ENCODE results near the gene CPXM2. TPM values are rescaled to one million over a fixed set of nuclear protein-coding genes. Genes with fewer than 3 reads are reported as not detected.

Gene CPXM2
- total and polyA plus RNA-seq, 2 experiments from 2014 or later, result 3.7 to 4.9 TPM

DNA sequence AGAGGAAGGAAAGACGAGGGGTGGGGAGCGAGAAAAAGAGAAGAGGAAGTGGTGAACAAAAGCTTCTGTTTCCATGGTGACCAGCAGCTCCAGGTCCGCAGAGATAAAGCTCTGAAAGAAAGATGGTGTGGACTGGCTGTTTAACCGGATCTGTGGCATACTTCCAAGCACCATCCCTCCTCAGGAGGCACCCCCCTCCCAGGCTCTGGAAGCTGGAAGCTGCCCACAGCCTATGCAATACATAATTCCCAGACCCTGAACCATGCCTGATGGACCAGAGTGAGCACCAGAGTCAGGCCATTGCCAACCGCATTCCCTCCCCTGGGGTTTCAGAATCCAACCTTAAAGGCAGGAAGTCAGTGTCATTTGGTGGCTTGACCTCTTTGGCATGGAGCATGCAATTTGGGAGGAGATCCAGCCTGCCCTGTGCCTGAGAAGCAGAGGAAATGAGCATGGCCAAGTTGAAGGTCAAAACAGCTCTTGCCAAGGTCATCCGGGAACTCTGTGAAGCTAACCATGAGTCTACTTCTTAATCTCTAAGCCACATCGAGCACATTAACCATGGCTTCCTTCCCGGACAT, 22.2 kb upstream of the CPXM2 start:
- Histone ChIP-seq H2AFZ (no peak overlapping the region), H4K20me1 (ENCODE audit: insufficient read depth, poor library complexity, severe bottlenecking) (no peaks in the 10 kb centered on the region), H3K4me3 (no peak overlapping the region), H3K9me2 (replicated peaks; ENCODE audit: insufficient read depth) (no peaks in the 10 kb centered on the region), H3K4me2 (no peak overlapping the region), H3K27me3 (peaks cover 3% of the 10 kb centered on the region), H3K4me1 (ENCODE audit: insufficient read depth) (peaks cover 4% of the 10 kb centered on the region), H3K9me3 (ENCODE audit: low read depth) (no peaks in the 10 kb centered on the region), H3K79me2 (no peaks in the 10 kb centered on the region), H3K27ac (no peak overlapping the region), H3K36me3 (replicated peaks; ENCODE audit: insufficient read depth, low read depth) (no peaks in the 10 kb centered on the region)
- WGBS (ENCODE audit: low lambda C conversion rate, missing lambda C conversion rate), result 45% methylated on average over 8 of the region's 8 CpGs
- TF ChIP-seq, protein P1, sequence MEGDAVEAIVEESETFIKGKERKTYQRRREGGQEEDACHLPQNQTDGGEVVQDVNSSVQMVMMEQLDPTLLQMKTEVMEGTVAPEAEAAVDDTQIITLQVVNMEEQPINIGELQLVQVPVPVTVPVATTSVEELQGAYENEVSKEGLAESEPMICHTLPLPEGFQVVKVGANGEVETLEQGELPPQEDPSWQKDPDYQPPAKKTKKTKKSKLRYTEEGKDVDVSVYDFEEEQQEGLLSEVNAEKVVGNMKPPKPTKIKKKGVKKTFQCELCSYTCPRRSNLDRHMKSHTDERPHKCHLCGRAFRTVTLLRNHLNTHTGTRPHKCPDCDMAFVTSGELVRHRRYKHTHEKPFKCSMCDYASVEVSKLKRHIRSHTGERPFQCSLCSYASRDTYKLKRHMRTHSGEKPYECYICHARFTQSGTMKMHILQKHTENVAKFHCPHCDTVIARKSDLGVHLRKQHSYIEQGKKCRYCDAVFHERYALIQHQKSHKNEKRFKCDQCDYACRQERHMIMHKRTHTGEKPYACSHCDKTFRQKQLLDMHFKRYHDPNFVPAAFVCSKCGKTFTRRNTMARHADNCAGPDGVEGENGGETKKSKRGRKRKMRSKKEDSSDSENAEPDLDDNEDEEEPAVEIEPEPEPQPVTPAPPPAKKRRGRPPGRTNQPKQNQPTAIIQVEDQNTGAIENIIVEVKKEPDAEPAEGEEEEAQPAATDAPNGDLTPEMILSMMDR (IDR thresholded peaks at IDR 0.05; ENCODE audit: poor library complexity), result no peak
- no peak for TF ChIP-seq EZH2 (IDR thresholded peaks at IDR 0.05; ENCODE audit: borderline replicate concordance)
- no peak for DNase-seq (ENCODE audit: low spot score)

DNA sequence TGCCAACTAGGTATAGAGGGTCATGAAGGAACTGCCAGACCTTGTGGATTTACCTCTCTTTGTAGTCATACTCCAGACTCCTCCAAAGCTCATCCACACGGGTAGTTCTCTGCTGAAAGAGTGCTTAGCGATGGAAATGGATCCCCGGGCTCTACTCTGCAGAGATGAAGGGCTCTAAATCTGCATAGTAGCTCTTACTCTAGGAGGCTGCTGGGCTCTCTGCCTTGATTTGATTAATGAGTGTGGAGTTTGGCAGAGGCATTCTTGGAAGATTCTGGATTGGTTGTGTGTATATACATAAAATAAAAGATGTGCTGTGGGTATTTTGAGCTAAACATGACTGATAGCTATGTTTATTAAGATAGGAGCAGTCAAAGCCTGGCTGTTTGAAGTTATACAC, 21.3 kb upstream of the CPXM2 start:
- Histone ChIP-seq H3K4me1 (ENCODE audit: insufficient read depth) (peaks cover 4% of the 10 kb centered on the region), H2AFZ (no peak overlapping the region), H3K9me2 (replicated peaks; ENCODE audit: insufficient read depth) (no peaks in the 10 kb centered on the region), H4K20me1 (ENCODE audit: insufficient read depth, poor library complexity, severe bottlenecking) (no peaks in the 10 kb centered on the region), H3K79me2 (no peaks in the 10 kb centered on the region), H3K9me3 (ENCODE audit: low read depth) (no peaks in the 10 kb centered on the region), H3K4me2 (no peak overlapping the region), H3K4me3 (no peak overlapping the region), H3K36me3 (replicated peaks; ENCODE audit: insufficient read depth, low read depth) (no peaks in the 10 kb centered on the region), H3K27ac (no peak overlapping the region), H3K27me3 (peaks cover 7% of the 10 kb centered on the region)
- 40% methylated on average over 3 of the region's 3 CpGs for WGBS (ENCODE audit: low lambda C conversion rate, missing lambda C conversion rate)
- TF ChIP-seq EZH2phosphoT487 (IDR thresholded peaks at IDR 0.05; ENCODE audit: low read depth, severe bottlenecking, unreplicated experiment) (no peak), EZH2 (IDR thresholded peaks at IDR 0.05; ENCODE audit: borderline replicate concordance) (no peak)
- TF ChIP-seq, protein P1 (IDR thresholded peaks at IDR 0.05; ENCODE audit: poor library complexity), result no peak
- DNase-seq (ENCODE audit: low spot score), result no peak

DNA sequence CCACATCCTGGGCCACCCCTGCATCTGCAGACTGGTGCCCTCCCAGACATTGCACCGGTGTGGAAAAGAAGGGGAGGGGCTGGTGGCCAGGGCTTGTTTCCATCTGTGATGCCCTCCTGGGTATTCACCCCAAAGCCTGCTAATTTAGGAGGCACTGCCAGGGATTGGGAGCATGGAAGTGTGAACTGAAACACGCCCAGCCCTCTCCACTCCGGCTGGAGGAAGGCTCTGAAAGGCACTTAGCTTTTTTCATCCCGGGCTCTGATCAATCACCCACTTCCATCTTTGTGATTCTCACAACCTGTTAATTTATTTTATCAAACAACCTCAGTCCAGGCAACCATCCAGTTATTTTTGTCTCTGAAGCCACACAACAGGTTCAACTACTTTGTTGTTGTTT, 20.9 kb upstream of the CPXM2 start:
- no peak overlapping the region for H3K4me2 ChIP-seq
- no peak overlapping the region for H2AFZ ChIP-seq

More for the DNA sequence above, 20.9 kb upstream of the CPXM2 start:
- Histone ChIP-seq H3K4me3 (no peak overlapping the region), H4K20me1 (ENCODE audit: insufficient read depth, poor library complexity, severe bottlenecking) (no peaks in the 10 kb centered on the region), H3K27me3 (peaks cover 11% of the 10 kb centered on the region), H3K9me2 (replicated peaks; ENCODE audit: insufficient read depth) (no peaks in the 10 kb centered on the region), H3K9me3 (ENCODE audit: low read depth) (no peaks in the 10 kb centered on the region), H3K4me1 (ENCODE audit: insufficient read depth) (peaks cover 4% of the 10 kb centered on the region), H3K27ac (no peak overlapping the region), H3K36me3 (replicated peaks; ENCODE audit: insufficient read depth, low read depth) (no peaks in the 10 kb centered on the region), H3K79me2 (no peaks in the 10 kb centered on the region)
- DNase-seq (ENCODE audit: low spot score), result no peak
- WGBS (ENCODE audit: low lambda C conversion rate, missing lambda C conversion rate), result 85% methylated on average over 4 of the region's 4 CpGs
- TF ChIP-seq EZH2 (IDR thresholded peaks at IDR 0.05; ENCODE audit: borderline replicate concordance) (no peak), EZH2phosphoT487 (IDR thresholded peaks at IDR 0.05; ENCODE audit: low read depth, severe bottlenecking, unreplicated experiment) (no peak)
- TF ChIP-seq, protein P1 (IDR thresholded peaks at IDR 0.05; ENCODE audit: poor library complexity), result no peak
